ENCODE data around the gene PRKG1.

The PRKG1 gene

DNA sequence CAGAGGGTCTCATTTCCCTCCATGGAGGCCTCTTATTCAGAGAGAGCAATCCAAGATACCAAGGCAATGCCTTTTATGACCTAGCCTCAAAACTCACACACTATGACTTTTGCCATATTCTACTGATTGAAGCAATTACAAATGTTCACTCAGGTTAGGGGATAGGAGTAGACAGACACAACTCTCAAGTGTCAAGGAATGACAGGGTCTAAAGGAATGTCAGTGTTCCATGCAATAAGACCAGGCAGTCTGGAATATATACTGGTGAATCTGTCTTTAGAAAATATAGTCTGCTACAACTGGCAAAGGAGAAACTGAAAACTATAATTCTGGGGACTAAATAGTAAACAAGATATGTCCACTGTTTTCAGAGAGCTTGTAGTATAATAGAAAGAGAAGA is 283.9 kb downstream of the PRKG1 start:
- in situ Hi-C loops (cut with MboI; ENCODE audit: low pct_unique_long_range_greater_than_20kb, low sequenced_read_pairs, unreplicated experiment) = no loop called here
- TF ChIP-seq, protein P1, sequence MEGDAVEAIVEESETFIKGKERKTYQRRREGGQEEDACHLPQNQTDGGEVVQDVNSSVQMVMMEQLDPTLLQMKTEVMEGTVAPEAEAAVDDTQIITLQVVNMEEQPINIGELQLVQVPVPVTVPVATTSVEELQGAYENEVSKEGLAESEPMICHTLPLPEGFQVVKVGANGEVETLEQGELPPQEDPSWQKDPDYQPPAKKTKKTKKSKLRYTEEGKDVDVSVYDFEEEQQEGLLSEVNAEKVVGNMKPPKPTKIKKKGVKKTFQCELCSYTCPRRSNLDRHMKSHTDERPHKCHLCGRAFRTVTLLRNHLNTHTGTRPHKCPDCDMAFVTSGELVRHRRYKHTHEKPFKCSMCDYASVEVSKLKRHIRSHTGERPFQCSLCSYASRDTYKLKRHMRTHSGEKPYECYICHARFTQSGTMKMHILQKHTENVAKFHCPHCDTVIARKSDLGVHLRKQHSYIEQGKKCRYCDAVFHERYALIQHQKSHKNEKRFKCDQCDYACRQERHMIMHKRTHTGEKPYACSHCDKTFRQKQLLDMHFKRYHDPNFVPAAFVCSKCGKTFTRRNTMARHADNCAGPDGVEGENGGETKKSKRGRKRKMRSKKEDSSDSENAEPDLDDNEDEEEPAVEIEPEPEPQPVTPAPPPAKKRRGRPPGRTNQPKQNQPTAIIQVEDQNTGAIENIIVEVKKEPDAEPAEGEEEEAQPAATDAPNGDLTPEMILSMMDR (IDR thresholded peaks at IDR 0.05; ENCODE audit: extremely low read depth, insufficient read depth, missing control alignments) = no peak
- no peak for DNase-seq (ENCODE audit: low spot score)

DNA sequence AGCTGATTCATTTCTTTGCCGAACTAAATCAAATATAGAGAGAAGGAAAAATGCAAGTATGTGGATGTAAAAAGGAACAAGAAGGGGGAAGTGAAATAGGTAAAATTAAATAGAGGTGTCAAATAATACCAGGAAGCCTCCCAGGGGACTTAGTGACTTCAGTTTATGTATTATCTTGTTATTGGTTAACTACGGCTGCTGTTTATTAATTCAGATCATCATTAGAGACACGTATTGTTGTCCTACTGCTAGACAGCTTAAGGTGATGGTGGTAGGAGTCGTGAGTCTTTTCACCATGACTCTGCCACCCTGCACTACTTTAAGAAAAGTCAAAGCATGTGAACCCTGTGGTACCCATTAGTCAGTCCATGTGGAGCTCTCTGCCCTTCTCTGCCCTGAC is 289.1 kb downstream of the PRKG1 start:
- TF ChIP-seq, protein P1 (IDR thresholded peaks at IDR 0.05; ENCODE audit: extremely low read depth, insufficient read depth, missing control alignments) = no peak
- in situ Hi-C loops (cut with MboI; ENCODE audit: low pct_unique_long_range_greater_than_20kb, low sequenced_read_pairs, unreplicated experiment) = no loop called here
- DNase-seq (ENCODE audit: low spot score) = no peak

DNA sequence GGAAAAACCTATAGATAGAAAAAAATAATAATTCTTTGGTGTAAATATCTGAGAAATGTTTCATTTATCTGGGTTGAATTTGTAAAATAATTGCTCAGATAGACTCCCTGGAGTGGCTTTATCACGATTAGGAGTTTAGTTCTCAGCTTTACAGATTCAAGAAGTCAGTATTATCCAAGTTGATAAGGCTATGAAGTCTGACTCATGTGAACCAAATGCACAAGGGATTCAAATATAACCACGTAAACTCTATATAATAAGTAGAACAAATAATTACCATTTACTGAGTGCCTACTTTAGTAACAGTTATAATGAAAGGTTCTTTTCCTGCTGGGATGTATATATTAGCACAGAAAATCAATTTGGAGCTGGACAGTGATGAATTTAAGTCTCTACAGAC is 290.4 kb downstream of the PRKG1 start:
- in situ Hi-C loops (cut with MboI; ENCODE audit: low pct_unique_long_range_greater_than_20kb, low sequenced_read_pairs, unreplicated experiment) = no loop called here
- DNase-seq (ENCODE audit: low spot score) = no peak
- TF ChIP-seq, protein P1 (IDR thresholded peaks at IDR 0.05; ENCODE audit: extremely low read depth, insufficient read depth, missing control alignments) = no peak

DNA sequence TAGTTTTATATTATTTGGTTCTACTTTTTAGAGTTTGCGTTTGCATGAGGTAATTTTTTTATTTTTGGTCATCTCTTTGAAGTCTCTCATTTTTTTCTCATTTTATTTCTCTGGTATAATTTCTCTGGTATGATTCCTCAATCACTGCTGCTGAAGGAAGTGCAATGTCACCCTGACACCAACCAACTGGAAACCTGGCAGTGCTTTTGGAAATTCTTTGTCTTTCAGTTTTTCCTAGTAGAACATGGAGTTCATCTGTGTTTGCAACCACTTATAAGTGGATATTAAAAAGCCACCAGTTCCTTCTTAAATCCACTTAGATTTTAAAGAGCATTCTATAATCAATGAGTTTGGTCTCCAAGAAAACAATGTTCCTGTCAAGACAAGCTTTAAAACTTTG is 291.8 kb downstream of the PRKG1 start:
- no peak for DNase-seq (ENCODE audit: low spot score)
- TF ChIP-seq, protein P1 (IDR thresholded peaks at IDR 0.05; ENCODE audit: extremely low read depth, insufficient read depth, missing control alignments) = no peak
- in situ Hi-C loops (cut with MboI; ENCODE audit: low pct_unique_long_range_greater_than_20kb, low sequenced_read_pairs, unreplicated experiment) = no loop called here

DNA sequence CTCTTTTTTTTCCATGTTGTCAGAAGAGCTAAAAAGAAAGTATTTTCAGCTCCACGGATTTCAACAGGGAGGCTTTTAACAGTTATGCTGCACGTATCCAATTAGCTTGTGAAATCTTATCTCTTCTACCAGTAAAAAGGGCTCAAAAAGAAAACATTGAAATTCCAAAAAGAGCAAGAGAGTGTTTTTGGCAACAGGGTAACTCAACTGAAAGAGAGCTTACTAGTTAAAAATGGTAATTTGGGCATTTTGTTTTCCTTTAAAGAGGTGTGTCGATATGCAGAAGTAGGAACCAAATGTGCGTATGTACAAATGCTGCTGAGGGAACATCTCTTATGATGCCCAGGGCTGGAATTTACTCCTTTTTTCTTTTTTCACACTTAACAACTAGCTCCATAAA is 292.8 kb downstream of the PRKG1 start:
- in situ Hi-C loops (cut with MboI; ENCODE audit: low pct_unique_long_range_greater_than_20kb, low sequenced_read_pairs, unreplicated experiment) = no loop called here
- TF ChIP-seq, protein P1 (IDR thresholded peaks at IDR 0.05; ENCODE audit: extremely low read depth, insufficient read depth, missing control alignments) = no peak
- no peak for DNase-seq (ENCODE audit: low spot score)

DNA sequence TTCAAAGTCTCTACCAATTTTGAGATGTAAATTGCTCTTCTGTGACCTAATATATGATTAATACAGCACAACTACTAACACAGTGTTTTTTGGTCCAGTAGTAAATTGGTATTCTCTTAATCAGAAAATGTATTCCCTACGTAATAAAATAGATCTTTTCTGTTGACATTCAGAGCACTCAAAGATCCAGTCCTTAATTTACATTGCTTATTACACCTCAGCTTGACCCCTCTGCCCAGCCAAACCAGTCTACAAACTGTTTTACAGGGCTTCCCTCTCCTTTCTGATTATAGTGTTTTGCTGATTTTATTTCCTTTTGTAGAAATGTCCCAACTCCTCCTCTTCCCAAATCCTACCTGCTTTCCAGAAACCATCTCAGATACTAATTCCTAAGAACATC is 293.4 kb downstream of the PRKG1 start:
- TF ChIP-seq, protein P1 (IDR thresholded peaks at IDR 0.05; ENCODE audit: extremely low read depth, insufficient read depth, missing control alignments) = no peak
- in situ Hi-C loops (cut with MboI; ENCODE audit: low pct_unique_long_range_greater_than_20kb, low sequenced_read_pairs, unreplicated experiment) = no loop called here
- no peak for DNase-seq (ENCODE audit: low spot score)

DNA sequence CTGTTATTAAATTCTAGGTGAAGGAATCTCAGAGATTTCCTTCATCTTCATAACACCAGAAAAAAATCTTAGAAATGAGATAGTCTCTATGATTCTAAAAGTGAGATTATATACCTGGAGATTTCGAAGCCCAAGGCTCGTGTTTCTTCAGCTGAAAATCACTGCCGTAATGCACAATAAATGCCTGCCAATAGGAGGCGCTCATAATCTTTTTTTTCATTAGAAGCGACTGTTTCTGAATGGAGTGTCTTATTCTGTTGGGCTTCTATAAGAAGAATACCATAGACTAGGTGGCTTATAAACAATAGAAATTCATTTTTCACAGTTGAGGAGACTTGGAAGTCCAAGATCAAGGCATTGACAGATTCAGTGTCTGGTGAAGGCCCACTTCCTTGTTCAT is 294.7 kb downstream of the PRKG1 start:
- TF ChIP-seq, protein P1 (IDR thresholded peaks at IDR 0.05; ENCODE audit: extremely low read depth, insufficient read depth, missing control alignments) = peak; percentile 37
- DNase-seq (ENCODE audit: low spot score) = no peak
- in situ Hi-C loops (cut with MboI; ENCODE audit: low pct_unique_long_range_greater_than_20kb, low sequenced_read_pairs, unreplicated experiment) = no loop called here
